Retinal pigment epithelial cell (primary cell): Measurements from ENCODE around the gene MSI2.
A peak's percentile ranks its signal among the peaks of the same experiment; 100 is the strongest.

Experiments
- DNase-seq: peaks from one replicate; pipeline ENCODE4 v3.0.0-alpha.2; 2010; ENCODE audit warnings: low read depth
- H3K4me3 ChIP-seq: 2 replicates; pipeline ENCODE4 v1.5.1; 2011; ENCODE audit warnings: mild to moderate bottlenecking, low read length, control low read depth, moderate library complexity
- TF ChIP-seq, protein P1 (sequence below): conservative IDR thresholded peaks from 2 replicates; pipeline ENCODE4 v1.5.1; 2011; ENCODE audit warnings: low read depth, low read length, control low read depth, inconsistent platforms

The MSI2 gene

DNA sequence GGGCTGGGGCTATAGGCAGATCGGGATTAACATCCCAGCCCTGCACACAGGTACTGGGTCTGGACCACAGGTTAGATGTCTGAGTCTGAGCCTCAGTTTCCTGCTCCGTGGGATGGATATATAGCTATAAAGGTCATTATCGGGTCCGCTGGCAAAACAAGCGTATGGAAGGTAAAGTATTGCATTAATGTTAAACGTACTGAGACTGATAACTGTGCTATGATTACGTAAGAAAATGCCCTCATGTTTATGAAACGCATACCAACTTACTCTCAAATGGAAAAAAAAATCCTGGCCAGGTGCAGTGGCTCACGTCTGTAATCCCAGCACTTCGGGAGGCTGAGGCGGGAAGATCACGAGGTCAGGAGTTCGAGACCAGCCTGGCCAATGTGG is 353.6 kb downstream of the MSI2 start:
- no peak for DNase-seq
- TF ChIP-seq, protein P1, sequence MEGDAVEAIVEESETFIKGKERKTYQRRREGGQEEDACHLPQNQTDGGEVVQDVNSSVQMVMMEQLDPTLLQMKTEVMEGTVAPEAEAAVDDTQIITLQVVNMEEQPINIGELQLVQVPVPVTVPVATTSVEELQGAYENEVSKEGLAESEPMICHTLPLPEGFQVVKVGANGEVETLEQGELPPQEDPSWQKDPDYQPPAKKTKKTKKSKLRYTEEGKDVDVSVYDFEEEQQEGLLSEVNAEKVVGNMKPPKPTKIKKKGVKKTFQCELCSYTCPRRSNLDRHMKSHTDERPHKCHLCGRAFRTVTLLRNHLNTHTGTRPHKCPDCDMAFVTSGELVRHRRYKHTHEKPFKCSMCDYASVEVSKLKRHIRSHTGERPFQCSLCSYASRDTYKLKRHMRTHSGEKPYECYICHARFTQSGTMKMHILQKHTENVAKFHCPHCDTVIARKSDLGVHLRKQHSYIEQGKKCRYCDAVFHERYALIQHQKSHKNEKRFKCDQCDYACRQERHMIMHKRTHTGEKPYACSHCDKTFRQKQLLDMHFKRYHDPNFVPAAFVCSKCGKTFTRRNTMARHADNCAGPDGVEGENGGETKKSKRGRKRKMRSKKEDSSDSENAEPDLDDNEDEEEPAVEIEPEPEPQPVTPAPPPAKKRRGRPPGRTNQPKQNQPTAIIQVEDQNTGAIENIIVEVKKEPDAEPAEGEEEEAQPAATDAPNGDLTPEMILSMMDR: no peak
- no peak overlapping the region for H3K4me3 ChIP-seq

DNA sequence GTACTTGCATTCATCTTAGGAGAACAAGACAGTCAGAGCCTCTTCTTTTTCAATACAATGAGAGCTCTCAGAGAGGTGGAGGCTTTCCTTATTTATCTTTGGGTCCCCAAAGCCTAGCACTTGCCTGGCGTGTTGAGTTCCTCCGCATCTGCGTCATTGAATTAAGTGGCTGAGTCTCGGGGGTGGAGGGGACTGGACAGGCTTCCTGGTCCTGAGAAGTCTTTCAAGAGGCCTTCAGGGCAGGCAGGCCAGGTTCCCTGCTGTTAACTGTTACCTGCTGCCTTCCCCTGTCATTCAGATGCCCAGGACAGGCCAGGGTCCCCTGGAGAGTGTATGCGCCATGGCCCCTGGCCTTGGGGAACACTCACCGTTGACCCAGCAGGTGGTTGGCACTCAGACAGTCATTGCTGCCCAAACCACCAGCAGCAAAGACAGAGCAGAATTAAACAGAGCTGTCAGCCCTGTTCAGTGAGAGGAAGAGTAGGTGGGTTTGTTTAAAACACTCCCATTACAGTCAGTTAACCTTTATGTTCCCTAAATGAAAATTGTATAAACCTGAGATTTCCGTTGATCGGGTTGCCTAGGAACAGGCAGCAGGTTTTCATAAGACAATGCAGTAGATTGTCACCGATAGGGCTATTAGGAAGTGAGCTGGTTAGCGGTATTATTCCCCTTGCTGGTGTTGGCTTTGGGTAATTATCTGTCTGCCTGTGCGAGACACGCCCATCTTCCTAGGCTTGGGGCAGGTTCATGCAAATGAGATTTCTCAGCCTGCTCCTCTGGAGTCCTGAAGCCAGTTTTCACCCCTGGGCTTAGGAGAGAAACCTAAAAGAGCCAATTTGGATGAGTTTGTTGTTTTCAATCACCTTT is 356.1 kb downstream of the MSI2 start:
- no peak overlapping the region for H3K4me3 ChIP-seq
- TF ChIP-seq, protein P1: no peak
- DNase-seq: no peak

DNA sequence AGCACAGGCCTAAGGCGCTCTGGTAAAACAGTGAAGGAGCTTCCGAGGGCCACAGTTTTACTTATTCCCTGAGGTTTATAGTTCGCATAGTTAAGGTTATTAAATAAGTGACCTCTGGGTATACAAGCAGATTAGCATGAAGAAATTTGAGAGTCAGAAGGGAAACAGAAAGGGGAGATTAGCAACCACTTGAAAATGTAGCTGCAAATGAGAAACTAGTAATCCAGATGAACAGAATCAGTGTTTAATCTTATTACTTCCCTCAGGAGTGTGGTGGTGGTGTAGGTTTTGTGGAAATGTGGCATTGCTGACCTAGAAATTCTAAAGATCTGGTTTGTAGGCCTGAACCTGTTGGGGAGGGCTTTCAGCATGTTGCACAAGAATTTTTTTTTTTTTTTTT is 358.4 kb downstream of the MSI2 start:
- DNase-seq: peak; percentile 58
- H3K4me3 ChIP-seq: no peak overlapping the region
- TF ChIP-seq, protein P1: no peak

DNA sequence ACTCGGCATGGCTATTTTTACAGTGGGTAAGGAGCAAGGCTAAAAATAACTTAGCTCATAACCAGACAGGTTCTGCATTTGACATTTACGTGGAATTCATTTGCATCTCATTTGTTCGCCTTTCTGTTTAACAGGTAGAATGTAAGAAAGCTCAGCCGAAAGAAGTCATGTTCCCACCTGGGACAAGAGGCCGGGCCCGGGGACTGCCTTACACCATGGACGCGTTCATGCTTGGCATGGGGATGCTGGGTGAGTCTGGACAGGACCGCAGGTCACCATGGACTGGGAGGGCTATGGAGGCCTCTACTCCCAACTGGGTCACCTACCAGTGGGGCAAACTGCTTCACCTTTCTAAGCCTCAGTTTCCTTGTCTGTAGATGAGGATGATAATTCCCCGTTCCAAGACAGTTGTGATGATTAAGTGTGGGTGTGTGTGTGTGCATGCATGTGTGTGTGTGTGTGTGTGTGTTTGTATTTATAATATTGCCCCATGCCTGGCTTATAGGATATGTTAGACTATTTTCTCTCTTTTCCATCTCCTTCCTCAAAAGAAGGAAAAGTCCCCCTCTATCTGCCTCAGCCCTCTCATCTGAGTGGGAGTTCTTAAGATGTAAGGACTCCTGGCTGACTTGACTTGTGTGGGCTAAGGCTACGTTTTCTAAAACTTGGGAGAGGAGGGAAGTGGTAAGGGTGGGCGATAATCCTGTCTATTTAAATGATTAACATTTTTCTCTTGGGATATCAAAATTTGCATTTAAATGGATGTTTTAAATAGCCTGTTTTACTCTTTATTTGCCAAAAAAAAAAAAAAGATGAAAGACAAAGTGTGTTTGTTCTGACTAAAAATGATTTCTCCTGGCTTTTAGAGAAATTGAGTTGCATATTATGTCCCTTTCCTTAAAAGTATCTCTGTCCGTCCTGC is 359.8 kb downstream of the MSI2 start:
- H3K4me3 ChIP-seq: no peak overlapping the region
- TF ChIP-seq, protein P1: no peak
- no peak for DNase-seq

DNA sequence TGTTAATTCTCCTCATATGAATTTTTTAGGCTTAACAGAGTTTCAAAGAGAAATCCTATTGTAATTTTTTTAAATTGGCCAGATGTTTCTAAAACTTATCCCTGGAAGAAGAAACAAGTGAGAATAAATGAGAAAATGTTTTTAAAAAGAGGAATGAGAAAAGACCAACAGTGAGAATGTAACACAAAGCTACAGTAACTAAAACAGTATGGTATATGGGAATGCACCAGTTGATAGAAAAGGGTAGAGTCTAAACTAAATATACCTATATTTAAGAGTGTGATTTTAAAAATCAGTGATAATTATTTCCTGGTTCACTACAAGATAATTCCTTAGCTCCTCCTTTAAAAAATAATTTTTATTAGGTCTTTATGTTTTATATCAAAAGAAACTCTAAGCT is 360.9 kb downstream of the MSI2 start:
- TF ChIP-seq, protein P1: no peak
- DNase-seq: no peak
- no peak overlapping the region for H3K4me3 ChIP-seq

DNA sequence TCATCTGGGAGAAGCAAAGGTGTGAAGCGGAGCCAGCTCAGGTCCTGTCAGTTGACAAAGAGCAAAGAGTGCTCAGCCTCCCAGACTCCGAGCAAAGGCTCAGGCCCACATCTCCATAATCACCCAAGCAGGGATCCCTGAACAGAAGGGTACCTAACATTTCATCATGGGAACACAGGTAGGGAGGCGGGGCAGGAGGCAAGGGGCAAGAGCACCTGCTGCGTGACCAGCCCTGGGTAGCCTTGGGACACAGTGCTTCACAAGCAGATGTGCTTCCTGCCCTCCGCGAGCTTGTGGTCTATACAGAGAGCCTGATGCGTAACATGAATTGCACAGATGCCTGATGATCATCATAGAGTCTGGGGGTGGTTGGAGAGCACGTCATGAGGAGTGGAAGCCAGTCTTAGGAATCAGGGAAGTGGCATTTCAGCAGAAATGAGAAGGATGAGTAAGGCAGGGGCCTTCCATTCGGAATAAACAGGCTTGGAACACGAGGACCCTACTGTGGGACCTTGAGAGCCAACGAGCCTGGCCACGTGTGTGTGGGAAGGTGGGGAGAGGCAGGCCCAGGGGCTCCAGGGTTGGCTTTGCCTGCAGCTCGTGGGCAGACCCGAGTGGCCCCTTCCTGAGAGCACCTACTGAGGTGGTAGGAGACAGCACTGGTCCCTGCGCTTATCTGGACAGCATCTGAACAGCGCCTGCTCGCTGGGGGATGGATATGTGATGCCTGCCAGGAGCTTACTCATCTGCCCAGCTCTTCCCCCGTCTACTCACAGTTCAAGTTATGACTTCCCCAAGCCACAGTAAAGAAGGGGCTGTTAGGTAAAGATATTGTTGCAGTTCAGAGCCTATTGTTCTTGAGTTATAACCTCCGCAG is 363.0 kb downstream of the MSI2 start:
- TF ChIP-seq, protein P1: no peak
- H3K4me3 ChIP-seq: no peak overlapping the region

More for the DNA sequence above, 363.0 kb downstream of the MSI2 start:
- DNase-seq: no peak
